ENCODE data around the gene GATAD2B. TPM values are rescaled to one million over a fixed set of nuclear protein-coding genes. Genes with fewer than 3 reads are reported as not detected.

The GATAD2B gene
- total RNA-seq, 1 experiment from 2014 or later: 46.9 TPM

- TF ChIP-seq, protein P1, sequence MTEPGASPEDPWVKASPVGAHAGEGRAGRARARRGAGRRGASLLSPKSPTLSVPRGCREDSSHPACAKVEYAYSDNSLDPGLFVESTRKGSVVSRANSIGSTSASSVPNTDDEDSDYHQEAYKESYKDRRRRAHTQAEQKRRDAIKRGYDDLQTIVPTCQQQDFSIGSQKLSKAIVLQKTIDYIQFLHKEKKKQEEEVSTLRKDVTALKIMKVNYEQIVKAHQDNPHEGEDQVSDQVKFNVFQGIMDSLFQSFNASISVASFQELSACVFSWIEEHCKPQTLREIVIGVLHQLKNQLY (CRISPR knock-in tag; IDR thresholded peaks at IDR 0.05): no peak
- peak; percentile 62; the same call in 1 of the 2 replicates for TF ChIP-seq SMAD3 (CRISPR knock-in tag; IDR thresholded peaks at IDR 0.05; ENCODE audit: borderline replicate concordance)
- TF ChIP-seq SMAD4 (CRISPR knock-in tag; IDR thresholded peaks at IDR 0.05): peak; percentile 37; the same call in 1 of the 2 replicates
- TF ChIP-seq SP1 (CRISPR knock-in tag; conservative IDR thresholded peaks at IDR 0.05): peak; percentile 73
- peak; percentile 80; the same call in 1 of the 2 replicates for TF ChIP-seq TEAD1 (CRISPR knock-in tag; IDR thresholded peaks at IDR 0.05)
- peak; percentile 49 for TF ChIP-seq NFE2L1 (CRISPR knock-in tag; IDR thresholded peaks at IDR 0.05)
- 0 out of 2 replicates have a peak, but pooled peaks have one; percentile 69 for TF ChIP-seq ZNF532 (CRISPR knock-in tag; IDR thresholded peaks at IDR 0.05; ENCODE audit: borderline replicate concordance)
- TF ChIP-seq GRHL2 (CRISPR knock-in tag; IDR thresholded peaks at IDR 0.05; ENCODE audit: insufficient replicate concordance, severe bottlenecking): no peak
- TF ChIP-seq, protein P2, sequence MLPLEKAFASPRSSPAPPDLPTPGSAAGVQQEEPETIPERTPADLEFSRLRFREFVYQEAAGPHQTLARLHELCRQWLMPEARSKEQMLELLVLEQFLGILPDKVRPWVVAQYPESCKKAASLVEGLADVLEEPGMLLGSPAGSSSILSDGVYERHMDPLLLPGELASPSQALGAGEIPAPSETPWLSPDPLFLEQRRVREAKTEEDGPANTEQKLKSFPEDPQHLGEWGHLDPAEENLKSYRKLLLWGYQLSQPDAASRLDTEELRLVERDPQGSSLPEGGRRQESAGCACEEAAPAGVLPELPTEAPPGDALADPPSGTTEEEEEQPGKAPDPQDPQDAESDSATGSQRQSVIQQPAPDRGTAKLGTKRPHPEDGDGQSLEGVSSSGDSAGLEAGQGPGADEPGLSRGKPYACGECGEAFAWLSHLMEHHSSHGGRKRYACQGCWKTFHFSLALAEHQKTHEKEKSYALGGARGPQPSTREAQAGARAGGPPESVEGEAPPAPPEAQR (CRISPR knock-in tag; IDR thresholded peaks at IDR 0.05): no peak
- TF ChIP-seq, protein P3, sequence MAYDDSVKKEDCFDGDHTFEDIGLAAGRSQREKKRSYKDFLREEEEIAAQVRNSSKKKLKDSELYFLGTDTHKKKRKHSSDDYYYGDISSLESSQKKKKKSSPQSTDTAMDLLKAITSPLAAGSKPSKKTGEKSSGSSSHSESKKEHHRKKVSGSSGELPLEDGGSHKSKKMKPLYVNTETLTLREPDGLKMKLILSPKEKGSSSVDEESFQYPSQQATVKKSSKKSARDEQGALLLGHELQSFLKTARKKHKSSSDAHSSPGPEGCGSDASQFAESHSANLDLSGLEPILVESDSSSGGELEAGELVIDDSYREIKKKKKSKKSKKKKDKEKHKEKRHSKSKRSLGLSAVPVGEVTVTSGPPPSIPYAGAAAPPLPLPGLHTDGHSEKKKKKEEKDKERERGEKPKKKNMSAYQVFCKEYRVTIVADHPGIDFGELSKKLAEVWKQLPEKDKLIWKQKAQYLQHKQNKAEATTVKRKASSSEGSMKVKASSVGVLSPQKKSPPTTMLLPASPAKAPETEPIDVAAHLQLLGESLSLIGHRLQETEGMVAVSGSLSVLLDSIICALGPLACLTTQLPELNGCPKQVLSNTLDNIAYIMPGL (CRISPR knock-in tag; IDR thresholded peaks at IDR 0.05): peak; percentile 72; the same call in 1 of the 2 replicates
- TF ChIP-seq, protein P4, sequence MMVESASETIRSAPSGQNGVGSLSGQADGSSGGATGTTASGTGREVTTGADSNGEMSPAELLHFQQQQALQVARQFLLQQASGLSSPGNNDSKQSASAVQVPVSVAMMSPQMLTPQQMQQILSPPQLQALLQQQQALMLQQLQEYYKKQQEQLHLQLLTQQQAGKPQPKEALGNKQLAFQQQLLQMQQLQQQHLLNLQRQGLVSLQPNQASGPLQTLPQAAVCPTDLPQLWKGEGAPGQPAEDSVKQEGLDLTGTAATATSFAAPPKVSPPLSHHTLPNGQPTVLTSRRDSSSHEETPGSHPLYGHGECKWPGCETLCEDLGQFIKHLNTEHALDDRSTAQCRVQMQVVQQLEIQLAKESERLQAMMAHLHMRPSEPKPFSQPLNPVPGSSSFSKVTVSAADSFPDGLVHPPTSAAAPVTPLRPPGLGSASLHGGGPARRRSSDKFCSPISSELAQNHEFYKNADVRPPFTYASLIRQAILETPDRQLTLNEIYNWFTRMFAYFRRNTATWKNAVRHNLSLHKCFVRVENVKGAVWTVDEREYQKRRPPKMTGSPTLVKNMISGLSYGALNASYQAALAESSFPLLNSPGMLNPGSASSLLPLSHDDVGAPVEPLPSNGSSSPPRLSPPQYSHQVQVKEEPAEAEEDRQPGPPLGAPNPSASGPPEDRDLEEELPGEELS (CRISPR knock-in tag; IDR thresholded peaks at IDR 0.05): peak; percentile 96
- no peak for TF ChIP-seq CTCF (IDR thresholded peaks at IDR 0.05)
- no peak for TF ChIP-seq FOXJ3 (CRISPR knock-in tag; IDR thresholded peaks at IDR 0.05; ENCODE audit: borderline replicate concordance)
- TF ChIP-seq NR2C2 (CRISPR knock-in tag; IDR thresholded peaks at IDR 0.05): no peak
- no peak for TF ChIP-seq STAT6 (CRISPR knock-in tag; conservative IDR thresholded peaks at IDR 0.05; ENCODE audit: low read depth)
- TF ChIP-seq, protein P5, sequence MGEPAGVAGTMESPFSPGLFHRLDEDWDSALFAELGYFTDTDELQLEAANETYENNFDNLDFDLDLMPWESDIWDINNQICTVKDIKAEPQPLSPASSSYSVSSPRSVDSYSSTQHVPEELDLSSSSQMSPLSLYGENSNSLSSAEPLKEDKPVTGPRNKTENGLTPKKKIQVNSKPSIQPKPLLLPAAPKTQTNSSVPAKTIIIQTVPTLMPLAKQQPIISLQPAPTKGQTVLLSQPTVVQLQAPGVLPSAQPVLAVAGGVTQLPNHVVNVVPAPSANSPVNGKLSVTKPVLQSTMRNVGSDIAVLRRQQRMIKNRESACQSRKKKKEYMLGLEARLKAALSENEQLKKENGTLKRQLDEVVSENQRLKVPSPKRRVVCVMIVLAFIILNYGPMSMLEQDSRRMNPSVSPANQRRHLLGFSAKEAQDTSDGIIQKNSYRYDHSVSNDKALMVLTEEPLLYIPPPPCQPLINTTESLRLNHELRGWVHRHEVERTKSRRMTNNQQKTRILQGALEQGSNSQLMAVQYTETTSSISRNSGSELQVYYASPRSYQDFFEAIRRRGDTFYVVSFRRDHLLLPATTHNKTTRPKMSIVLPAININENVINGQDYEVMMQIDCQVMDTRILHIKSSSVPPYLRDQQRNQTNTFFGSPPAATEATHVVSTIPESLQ (CRISPR knock-in tag; IDR thresholded peaks at IDR 0.05): no peak
- TF ChIP-seq ZMAT4 (CRISPR knock-in tag; IDR thresholded peaks at IDR 0.05): no peak
- 0 out of 2 replicates have a peak, but pooled peaks have one; percentile 57 for TF ChIP-seq CREM (CRISPR knock-in tag; IDR thresholded peaks at IDR 0.05)
- peak; percentile 85 for TF ChIP-seq FOXP1 (CRISPR knock-in tag; IDR thresholded peaks at IDR 0.05; ENCODE audit: borderline replicate concordance)
These were observed 44.6 kb upstream of the GATAD2B start, which contains the start of gene CREB3L4 (continued) for GRCh38 chr1:153967107-153967999.

Data from WTC11 (cell line).